Colonic mucosa (tissue), 4 donors: ENCODE measurements around the gene ELMO1. TPM values are rescaled to one million over a fixed set of nuclear protein-coding genes. Genes with fewer than 3 reads are reported as not detected.

Experiments
- DNase-seq: peaks from one replicate; pipeline ENCODE4 v3.0.0-alpha.2; 2020
- H3K27ac ChIP-seq: fragments of 200-600 bp; one replicate; pipeline ENCODE4 v1.8.0; 2021
- H3K27me3 ChIP-seq: fragments of 200-600 bp; one replicate; pipeline ENCODE4 v1.8.0; 2021
- H3K36me3 ChIP-seq: fragments of 200-600 bp; one replicate; pipeline ENCODE4 v1.8.0; 2021
- H3K4me1 ChIP-seq: fragments of 200-600 bp; one replicate; pipeline ENCODE4 v1.8.0; 2021; ENCODE audit warnings: mild to moderate bottlenecking
- H3K4me3 ChIP-seq: fragments of 200-600 bp; one replicate; pipeline ENCODE4 v1.8.0; 2021
- H3K9ac ChIP-seq, 2 donors: one replicate each; pipeline ENCODE4 v1.7.0; 2013; ENCODE audit warnings: control low read depth in 2 of 2, low read depth in 2 of 2, low read length in 2 of 2
- H3K9me3 ChIP-seq: fragments of 200-600 bp; one replicate; pipeline ENCODE4 v1.8.0; 2021
- CTCF ChIP-seq: fragments of 200-600 bp; IDR thresholded peaks from one replicate; pipeline ENCODE4 v1.8.0; 2022; ENCODE audit warnings: antibody characterized with exemption, mild to moderate bottlenecking
- intact Hi-C: fragments of 100-400 bp; cut with DNase I; formaldehyde crosslinking; loops from one replicate; pipeline ENCODE4 v1.14.1; 2022
- total RNA-seq, 2 donors: library from RNA; stranded (reverse); fragmentation: NEBNext Ultra II Directional in 1 of 2; extraction: Animal tissue kit (Norgen Biotek cat#: 25700) in 1 of 2; gene quantifications; one replicate each; pipeline ENCODE4 v1.2.1, GENCODE V29; 2021
- donor health status: healthy.
- donor health status: DM: no; HTN: no; CAD: no.
- donor health status: DM: no; HTN: no; CAD: no.

ELMO1 gene
- total RNA-seq, 2 donors from 2014 or later, result 4.2 to 4.7 TPM

GRCh38 chr7:37391791-37392672, 56.6 kb downstream of the ELMO1 start:
- TF ChIP-seq CTCF, result no peak
- intact Hi-C loops, result no loop called here
- no peak overlapping the region for H3K27ac ChIP-seq

GRCh38 chr7:37390114-37390513, 58.5 kb downstream of the ELMO1 start:
- intact Hi-C loops, result no loop called here
- no peaks in the 10 kb centered on the region for H3K9me3 ChIP-seq
- H3K9ac ChIP-seq, result no peak overlapping the region
- DNase-seq, result no peak
- H3K36me3 ChIP-seq, result no peaks in the 10 kb centered on the region
- no peak overlapping the region for H3K4me3 ChIP-seq
- no peak for TF ChIP-seq CTCF
- H3K27ac ChIP-seq, result no peak overlapping the region
- H3K27me3 ChIP-seq, result no peaks in the 10 kb centered on the region
- H3K4me1 ChIP-seq, result no peaks in the 10 kb centered on the region

More at GRCh38 chr7:37391791-37392672, 56.6 kb downstream of the ELMO1 start:
- DNase-seq, result no peak
- Histone ChIP-seq H3K9me3 (no peaks in the 10 kb centered on the region), H3K4me3 (no peak overlapping the region), H3K27me3 (no peaks in the 10 kb centered on the region), H3K36me3 (no peaks in the 10 kb centered on the region), H3K9ac (no peak overlapping the region), H3K4me1 (no peaks in the 10 kb centered on the region)

- no peak for DNase-seq
- Histone ChIP-seq H3K4me3 (no peak overlapping the region), H3K9me3 (no peaks in the 10 kb centered on the region), H3K27me3 (no peaks in the 10 kb centered on the region), H3K27ac (no peak overlapping the region), H3K4me1 (no peaks in the 10 kb centered on the region), H3K9ac (no peak overlapping the region), H3K36me3 (no peaks in the 10 kb centered on the region)
- intact Hi-C loops, result no loop called here
- TF ChIP-seq CTCF, result no peak
Observed at GRCh38 chr7:37388811-37389210, 59.9 kb downstream of the ELMO1 start.

GRCh38 chr7:37385787-37386186, 62.9 kb downstream of the ELMO1 start:
- no peaks in the 10 kb centered on the region for H3K27me3 ChIP-seq
- TF ChIP-seq CTCF, result no peak
- DNase-seq, result no peak
- intact Hi-C loops, result no loop called here
- H3K4me3 ChIP-seq, result no peak overlapping the region
- no peaks in the 10 kb centered on the region for H3K9me3 ChIP-seq
- H3K9ac ChIP-seq, result no peak overlapping the region
- no peak overlapping the region for H3K27ac ChIP-seq
- H3K36me3 ChIP-seq, result no peaks in the 10 kb centered on the region
- H3K4me1 ChIP-seq, result no peaks in the 10 kb centered on the region

GRCh38 chr7:37382546-37383088, 66.0 kb downstream of the ELMO1 start:
- no peak for TF ChIP-seq CTCF
- no peak overlapping the region for H3K9ac ChIP-seq
- intact Hi-C loops, result no loop called here

More at GRCh38 chr7:37382546-37383088, 66.0 kb downstream of the ELMO1 start:
- DNase-seq, result no peak
- Histone ChIP-seq H3K27ac (no peak overlapping the region), H3K27me3 (no peaks in the 10 kb centered on the region), H3K36me3 (no peaks in the 10 kb centered on the region), H3K4me1 (no peaks in the 10 kb centered on the region), H3K9me3 (no peaks in the 10 kb centered on the region), H3K4me3 (no peak overlapping the region)
